Astrocyte of the cerebellum (primary cell): Measurements from ENCODE around the gene SLFN5.
"Not testable (repeated sequence)": the region's sequence is repeated elsewhere in the genome, so short reads cannot be mapped to it uniquely, and the experiment has no call there.

Source experiments
- DNase-seq: peaks from one replicate; pipeline ENCODE4 v3.0.0-alpha.2; 2011; ENCODE audit warnings: low read depth
- H3K4me3 ChIP-seq: 2 replicates; pipeline ENCODE4 v1.5.1; 2011; ENCODE audit warnings: mild to moderate bottlenecking, low read depth, low read length, moderate library complexity
- CTCF ChIP-seq: IDR thresholded peaks from 2 replicates; pipeline ENCODE4 v1.5.1; 2012; ENCODE audit warnings: low read length, low read depth, moderate library complexity, mild to moderate bottlenecking; ENCODE audit errors: missing control alignments
- in situ Hi-C: cut with HindIII; loops from 2 replicates; pipeline ENCODE4 v1.10.0; 2017; ENCODE audit warnings: low sequenced_read_pairs

SLFN5 gene

GRCh38 chr17:35242805-35243560 lies at the start of gene SLFN5:
Gene SLFN5, plus strand, starts transcription at chr17:35243072. Its CDS starts 15,619 bp downstream, at chr17:35258691.
- in situ Hi-C loops: no loop called here
- TF ChIP-seq CTCF: no peak
- peak; percentile 74 for DNase-seq
- peak within 1 kb of the TSS; percentile 87 for H3K4me3 ChIP-seq

- H3K4me3 ChIP-seq, in situ Hi-C loops, DNase-seq: not testable (repeated sequence)
Observed at GRCh38 chr17:35194001-35194400, 48.9 kb upstream of the SLFN5 start, which contains the start of gene SLC35G3. Gene SLC35G3, minus strand, starts transcription at chr17:35194393. Its CDS starts 86 bp downstream, at chr17:35194307.

GRCh38 chr17:35195062-35195461 lies 47.8 kb upstream of the SLFN5 start:
- in situ Hi-C loops, H3K4me3 ChIP-seq, DNase-seq: not testable (repeated sequence)

GRCh38 chr17:35202582-35202981 lies 40.3 kb upstream of the SLFN5 start:
- H3K4me3 ChIP-seq, DNase-seq, in situ Hi-C loops: not testable (repeated sequence)

GRCh38 chr17:35210741-35211140 lies 32.1 kb upstream of the SLFN5 start:
- in situ Hi-C loops: no loop called here
- no peak for DNase-seq
- H3K4me3 ChIP-seq: no peak overlapping the region
- TF ChIP-seq CTCF: no peak

- TF ChIP-seq CTCF: no peak
- DNase-seq: no peak
- H3K4me3 ChIP-seq: no peak overlapping the region
- in situ Hi-C loops: no loop called here
Observed at GRCh38 chr17:35212668-35213067, 30.2 kb upstream of the SLFN5 start.

GRCh38 chr17:35213412-35213940 lies 29.4 kb upstream of the SLFN5 start:
- in situ Hi-C loops: no loop called here
- DNase-seq: no peak

More at GRCh38 chr17:35213412-35213940, 29.4 kb upstream of the SLFN5 start:
- TF ChIP-seq CTCF: no peak
- no peak overlapping the region for H3K4me3 ChIP-seq
